ENCODE measurements around the gene MAFB. TPM values are rescaled to one million over a fixed set of nuclear protein-coding genes. Genes with fewer than 3 reads are reported as not detected.

The MAFB gene
- total RNA-seq, 1 donor from 2014 or later = 80.5 TPM

GRCh38 chr20:40683221-40683893 lies 5.7 kb downstream of the MAFB start:
- Histone ChIP-seq H3K9me3 (no peaks in the 10 kb centered on the region), H3K27me3 (no peaks in the 10 kb centered on the region), H3K36me3 (no peaks in the 10 kb centered on the region), H3K4me3 (peak overlapping the region; percentile 23 to 29), H3K4me1 (peaks cover 34% of the 10 kb centered on the region), H3K27ac (peak overlapping the region; percentile 19)
- TF ChIP-seq POLR2AphosphoS5 (IDR thresholded peaks at IDR 0.05; ENCODE audit: insufficient read depth in 1 of 2, low read depth in 1 of 2) (peak in 1 of 2 donors; percentile 23), POLR2A (IDR thresholded peaks at IDR 0.05) (no peak), CTCF (IDR thresholded peaks at IDR 0.05) (no peak)
- intact Hi-C loops (cut with DNase I) = loop anchor here (10.0 kb wide), 1 partner anchor 179 kb away; no protein-coding TSS in a partner anchor
- DNase-seq (ENCODE audit: extremely low spot score in 2 of 2) = no peak

- no peak for DNase-seq (ENCODE audit: extremely low spot score in 2 of 2)
These were observed 6.7 kb downstream of the MAFB start for GRCh38 chr20:40682104-40682981.

GRCh38 chr20:40681684-40682083 lies 7.4 kb downstream of the MAFB start:
- Histone ChIP-seq H3K27ac (no peak overlapping the region), H3K4me3 (no peak overlapping the region), H3K4me1 (peaks cover 34% of the 10 kb centered on the region), H3K36me3 (no peaks in the 10 kb centered on the region), H3K9me3 (no peaks in the 10 kb centered on the region), H3K27me3 (no peaks in the 10 kb centered on the region)
- no peak for TF ChIP-seq POLR2A (IDR thresholded peaks at IDR 0.05)
- TF ChIP-seq CTCF (IDR thresholded peaks at IDR 0.05) = no peak
- no peak for TF ChIP-seq POLR2AphosphoS5 (IDR thresholded peaks at IDR 0.05; ENCODE audit: insufficient read depth in 1 of 2, low read depth in 1 of 2)
- intact Hi-C loops (cut with DNase I) = loop anchor here (10.0 kb wide), 1 partner anchor 177 kb away; no protein-coding TSS in a partner anchor
- DNase-seq (ENCODE audit: extremely low spot score in 2 of 2) = no peak

More at GRCh38 chr20:40682104-40682981, 6.7 kb downstream of the MAFB start:
- Histone ChIP-seq H3K27me3 (no peaks in the 10 kb centered on the region), H3K4me3 (peak overlapping the region in 1 of 2 donors; percentile 23), H3K36me3 (no peaks in the 10 kb centered on the region), H3K4me1 (peaks cover 34% of the 10 kb centered on the region), H3K9me3 (no peaks in the 10 kb centered on the region), H3K27ac (peak overlapping the region; percentile 19)
- no peak for TF ChIP-seq POLR2AphosphoS5 (IDR thresholded peaks at IDR 0.05; ENCODE audit: insufficient read depth in 1 of 2, low read depth in 1 of 2)
- no peak for TF ChIP-seq CTCF (IDR thresholded peaks at IDR 0.05)
- no peak for TF ChIP-seq POLR2A (IDR thresholded peaks at IDR 0.05)
- intact Hi-C loops (cut with DNase I) = loop anchor here (10.0 kb wide), 1 partner anchor 178 kb away; no protein-coding TSS in a partner anchor

DNA sequence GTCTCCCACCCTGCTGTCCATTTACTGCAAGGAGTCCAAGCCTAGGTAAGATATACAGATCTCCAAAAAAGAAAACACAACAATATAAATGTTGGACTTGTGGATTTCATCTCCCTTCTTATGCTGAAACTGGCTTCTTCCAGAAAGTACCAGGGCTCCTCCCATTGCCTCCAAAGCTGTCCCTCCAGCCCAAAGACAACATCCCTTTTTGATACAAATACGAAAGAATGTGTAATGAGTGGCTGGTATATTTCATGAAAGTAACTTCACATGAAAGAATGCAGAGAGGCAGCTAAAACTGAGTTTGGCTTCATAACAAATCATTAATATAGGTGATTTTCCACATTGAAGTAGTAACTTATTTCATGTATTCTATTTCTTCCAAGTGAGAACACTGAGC lies 7.9 kb downstream of the MAFB start:
- TF ChIP-seq CTCF (IDR thresholded peaks at IDR 0.05) (no peak), POLR2A (IDR thresholded peaks at IDR 0.05) (no peak), POLR2AphosphoS5 (IDR thresholded peaks at IDR 0.05; ENCODE audit: insufficient read depth in 1 of 2, low read depth in 1 of 2) (no peak)

More for the DNA sequence above, 7.9 kb downstream of the MAFB start:
- no peaks in the 10 kb centered on the region for H3K27me3 ChIP-seq
- peaks cover 34% of the 10 kb centered on the region for H3K4me1 ChIP-seq
- H3K4me3 ChIP-seq = no peak overlapping the region
- no peaks in the 10 kb centered on the region for H3K36me3 ChIP-seq
- no peaks in the 10 kb centered on the region for H3K9me3 ChIP-seq
- DNase-seq (ENCODE audit: extremely low spot score in 2 of 2) = no peak
- intact Hi-C loops (cut with DNase I) = loop anchor here (10.0 kb wide), 1 partner anchor 176 kb away; no protein-coding TSS in a partner anchor
- H3K27ac ChIP-seq = no peak overlapping the region

Data from vagina (tissue), 2 donors.